Rectal smooth muscle tissue (tissue), 1 donor: Measurements from ENCODE around the gene MYO5C.
"Not testable (repeated sequence)": the region's sequence is repeated elsewhere in the genome, so short reads cannot be mapped to it uniquely, and the experiment has no call there.

Source experiments
- H3K27ac ChIP-seq: one replicate; pipeline ENCODE4 v1.7.0; 2013; ENCODE audit warnings: low read depth, low read length, inconsistent platforms
- H3K27me3 ChIP-seq: one replicate; pipeline ENCODE4 v1.7.0; 2013; ENCODE audit warnings: low read length; ENCODE audit not compliant: control insufficient read depth, insufficient read depth
- H3K36me3 ChIP-seq: one replicate; pipeline ENCODE4 v1.7.0; 2013; ENCODE audit warnings: low read length; ENCODE audit not compliant: control insufficient read depth, insufficient read depth
- H3K4me1 ChIP-seq: one replicate; pipeline ENCODE4 v1.7.0; 2013; ENCODE audit warnings: low read length; ENCODE audit not compliant: control insufficient read depth, insufficient read depth
- H3K4me3 ChIP-seq: one replicate; pipeline ENCODE4 v1.7.0; 2013; ENCODE audit warnings: low read length
- H3K9ac ChIP-seq: one replicate; pipeline ENCODE4 v1.7.0; 2013; ENCODE audit warnings: low read length

The MYO5C gene

DNA sequence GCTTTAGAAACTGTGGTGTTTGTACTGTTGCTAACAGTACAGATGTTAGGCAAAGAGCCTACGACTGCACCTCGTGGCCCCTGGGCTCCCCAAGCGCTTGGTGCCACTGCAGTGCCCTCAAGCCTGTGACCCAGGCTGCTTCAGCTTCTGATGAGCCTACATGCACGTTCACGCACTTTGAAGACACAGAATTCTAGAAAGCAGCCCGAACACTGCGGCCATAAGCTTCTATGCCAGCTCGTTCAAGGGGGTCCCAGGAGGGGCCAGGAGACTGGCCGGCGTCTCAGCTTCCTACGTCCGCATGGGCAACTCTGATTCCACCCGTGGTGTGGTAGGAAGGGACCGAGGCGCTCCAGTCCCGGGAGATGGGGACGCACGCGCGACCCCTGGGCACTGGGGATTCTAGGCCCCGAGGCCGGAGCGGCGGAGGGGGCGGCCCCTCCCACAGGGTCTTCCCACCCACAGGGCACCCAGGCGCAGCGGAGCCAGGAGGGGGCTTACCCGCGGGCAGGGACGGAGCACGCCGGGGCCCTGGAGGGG, 653 bp downstream of the MYO5C start:
- no peak overlapping the region for H3K9ac ChIP-seq
- no peak overlapping the region for H3K27ac ChIP-seq
- no peaks in the 10 kb centered on the region for H3K36me3 ChIP-seq
- H3K27me3 ChIP-seq, result peaks cover 2% of the 10 kb centered on the region
- peak overlapping the region; percentile 40 for H3K4me3 ChIP-seq
- H3K4me1 ChIP-seq, result no peaks in the 10 kb centered on the region

DNA sequence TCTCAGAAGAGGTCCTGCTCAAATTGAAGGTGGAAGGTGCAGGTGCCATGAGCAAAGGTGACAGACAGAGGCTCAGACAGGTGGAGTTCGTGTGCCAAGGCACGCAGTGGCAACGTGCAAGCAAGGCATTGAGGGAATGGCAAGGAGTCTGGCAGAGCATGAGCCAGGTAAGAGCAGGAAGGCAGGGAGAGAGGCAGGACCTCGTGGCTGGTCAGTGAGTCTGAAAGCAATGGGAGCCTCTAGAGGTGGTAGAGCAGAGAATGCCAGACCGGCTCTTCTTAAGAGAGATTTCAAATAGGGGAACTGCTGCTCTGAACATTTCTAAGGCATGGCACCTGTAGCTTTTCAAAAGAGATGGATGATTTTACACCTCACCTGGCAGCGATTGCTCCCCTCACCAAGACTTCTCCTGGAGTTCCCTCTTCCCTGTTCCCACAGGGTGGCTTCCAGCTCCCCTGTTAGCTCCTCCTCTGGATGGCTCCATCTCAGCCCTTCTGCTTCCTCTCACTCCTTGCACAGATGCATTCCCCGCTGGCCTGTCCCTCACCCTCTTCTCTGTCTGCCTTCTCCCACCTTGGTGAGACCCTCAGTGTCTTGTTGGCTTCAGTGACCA, 2.7 kb downstream of the MYO5C start:
- Histone ChIP-seq H3K27me3 (peaks cover 2% of the 10 kb centered on the region), H3K4me1 (no peaks in the 10 kb centered on the region), H3K9ac (no peak overlapping the region), H3K36me3 (no peaks in the 10 kb centered on the region), H3K27ac (no peak overlapping the region), H3K4me3 (no peak overlapping the region)

DNA sequence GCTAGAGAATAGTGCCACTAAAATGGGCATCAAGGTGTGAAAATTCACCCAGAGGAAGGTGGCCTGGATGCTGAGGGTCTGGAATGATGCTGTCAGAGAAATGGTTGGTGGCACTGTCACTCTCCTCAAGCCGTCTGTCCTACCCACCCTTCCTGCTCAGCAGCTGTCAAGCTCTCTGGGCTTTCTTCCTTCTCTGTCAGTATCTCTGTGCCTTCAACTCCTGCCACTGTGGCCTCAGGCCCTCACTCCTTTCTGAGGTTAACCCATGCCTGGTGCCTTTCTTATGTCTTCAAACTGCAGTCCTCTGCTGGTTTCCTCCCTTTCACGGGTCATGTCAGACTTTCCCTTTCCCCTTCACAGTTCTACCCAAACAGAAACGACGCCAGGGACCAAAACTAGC, 4.4 kb downstream of the MYO5C start:
- no peak overlapping the region for H3K9ac ChIP-seq
- peaks cover 2% of the 10 kb centered on the region for H3K27me3 ChIP-seq
- no peaks in the 10 kb centered on the region for H3K36me3 ChIP-seq
- H3K4me1 ChIP-seq, result no peaks in the 10 kb centered on the region
- no peak overlapping the region for H3K4me3 ChIP-seq
- no peak overlapping the region for H3K27ac ChIP-seq

DNA sequence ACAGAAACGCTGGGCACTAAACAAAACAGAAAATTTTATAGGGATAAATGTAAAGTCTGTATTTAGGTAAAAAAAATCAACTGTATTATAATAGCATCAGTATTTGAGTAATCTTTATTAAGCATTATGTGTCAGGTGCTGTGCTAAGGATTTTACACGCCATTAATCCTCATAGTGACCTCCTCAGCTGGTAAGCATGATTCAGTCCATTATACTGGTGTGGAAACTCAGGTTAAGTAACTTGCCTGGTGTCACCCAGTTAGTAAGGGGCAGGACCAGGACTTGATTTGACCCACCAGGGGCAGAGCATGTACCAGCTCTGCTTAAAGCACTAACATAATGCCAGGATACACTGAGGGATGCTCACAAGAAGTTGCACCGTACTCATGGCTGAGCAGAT, 4.8 kb downstream of the MYO5C start:
- Histone ChIP-seq H3K4me3 (no peak overlapping the region), H3K27ac (no peak overlapping the region), H3K36me3 (no peaks in the 10 kb centered on the region), H3K4me1 (no peaks in the 10 kb centered on the region), H3K9ac (no peak overlapping the region), H3K27me3 (peaks cover 2% of the 10 kb centered on the region)

DNA sequence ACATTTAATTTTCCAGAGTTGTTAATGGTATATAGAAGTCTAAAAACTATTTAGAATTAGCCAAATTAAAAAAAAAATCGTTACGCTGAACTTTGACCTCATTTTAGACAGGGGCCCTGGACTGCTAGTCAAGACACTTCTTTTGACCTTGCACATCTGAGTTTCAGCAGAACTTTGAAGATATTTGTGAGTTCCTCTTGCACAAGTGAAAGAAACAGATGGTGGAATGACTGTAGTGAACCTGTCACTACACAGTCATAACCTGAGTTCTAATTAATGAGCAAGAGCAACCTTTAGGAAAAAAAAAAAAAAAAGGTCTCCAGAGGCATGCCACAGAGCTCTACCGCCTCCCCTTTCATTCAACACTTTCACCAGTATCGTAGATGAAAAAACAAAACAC, 5.3 kb downstream of the MYO5C start:
- Histone ChIP-seq H3K36me3 (no peaks in the 10 kb centered on the region), H3K9ac (no peak overlapping the region), H3K27ac (no peak overlapping the region), H3K4me3 (no peak overlapping the region), H3K27me3 (peaks cover 2% of the 10 kb centered on the region), H3K4me1 (no peaks in the 10 kb centered on the region)

DNA sequence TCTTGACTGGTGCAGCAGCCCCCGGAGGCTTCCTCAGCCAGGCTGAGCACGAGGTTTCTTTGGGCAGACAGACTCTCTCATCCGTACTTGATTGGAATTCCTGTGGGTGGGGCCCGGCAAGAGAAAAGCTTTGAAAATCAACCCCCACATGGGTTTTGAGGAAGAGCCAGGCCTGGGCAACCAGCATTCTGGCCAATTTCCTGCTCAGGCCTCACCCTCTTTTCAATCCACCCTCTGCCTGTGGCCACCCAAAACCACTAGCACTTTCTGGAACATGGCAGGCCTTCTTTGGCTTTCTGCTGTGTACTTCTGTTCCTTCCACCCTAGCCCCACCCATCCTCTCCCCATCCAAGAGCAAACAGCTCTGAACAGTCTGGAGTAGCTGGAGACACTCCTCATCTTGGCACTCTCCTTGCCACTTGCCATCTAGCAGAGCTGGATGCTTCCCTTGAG, 5.9 kb downstream of the MYO5C start:
- Histone ChIP-seq H3K4me1 (no peaks in the 10 kb centered on the region), H3K27ac (no peak overlapping the region)

DNA sequence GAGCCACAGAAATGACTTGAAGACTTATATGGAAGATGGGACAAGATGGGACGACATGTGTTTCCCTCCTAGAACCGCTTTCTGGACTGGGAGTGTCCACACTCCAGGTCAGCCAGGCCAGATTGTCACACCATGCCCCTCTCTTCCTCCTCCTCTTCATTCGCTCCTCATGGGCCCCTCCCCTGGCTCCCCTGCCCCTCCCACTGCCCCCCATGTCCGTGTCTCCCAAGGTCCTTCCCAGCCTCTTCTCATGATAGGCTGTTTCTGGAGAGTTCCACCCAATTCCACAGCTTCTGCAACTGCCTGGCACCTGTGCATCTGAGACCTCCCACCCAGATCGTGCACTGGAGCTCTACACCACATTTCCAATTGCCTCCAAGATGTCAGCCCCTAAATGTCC, 6.6 kb downstream of the MYO5C start:
- no peak overlapping the region for H3K27ac ChIP-seq

More for the DNA sequence above, 5.9 kb downstream of the MYO5C start:
- no peak overlapping the region for H3K4me3 ChIP-seq
- no peak overlapping the region for H3K9ac ChIP-seq
- H3K27me3 ChIP-seq, result peaks cover 2% of the 10 kb centered on the region
- H3K36me3 ChIP-seq, result no peaks in the 10 kb centered on the region

DNA sequence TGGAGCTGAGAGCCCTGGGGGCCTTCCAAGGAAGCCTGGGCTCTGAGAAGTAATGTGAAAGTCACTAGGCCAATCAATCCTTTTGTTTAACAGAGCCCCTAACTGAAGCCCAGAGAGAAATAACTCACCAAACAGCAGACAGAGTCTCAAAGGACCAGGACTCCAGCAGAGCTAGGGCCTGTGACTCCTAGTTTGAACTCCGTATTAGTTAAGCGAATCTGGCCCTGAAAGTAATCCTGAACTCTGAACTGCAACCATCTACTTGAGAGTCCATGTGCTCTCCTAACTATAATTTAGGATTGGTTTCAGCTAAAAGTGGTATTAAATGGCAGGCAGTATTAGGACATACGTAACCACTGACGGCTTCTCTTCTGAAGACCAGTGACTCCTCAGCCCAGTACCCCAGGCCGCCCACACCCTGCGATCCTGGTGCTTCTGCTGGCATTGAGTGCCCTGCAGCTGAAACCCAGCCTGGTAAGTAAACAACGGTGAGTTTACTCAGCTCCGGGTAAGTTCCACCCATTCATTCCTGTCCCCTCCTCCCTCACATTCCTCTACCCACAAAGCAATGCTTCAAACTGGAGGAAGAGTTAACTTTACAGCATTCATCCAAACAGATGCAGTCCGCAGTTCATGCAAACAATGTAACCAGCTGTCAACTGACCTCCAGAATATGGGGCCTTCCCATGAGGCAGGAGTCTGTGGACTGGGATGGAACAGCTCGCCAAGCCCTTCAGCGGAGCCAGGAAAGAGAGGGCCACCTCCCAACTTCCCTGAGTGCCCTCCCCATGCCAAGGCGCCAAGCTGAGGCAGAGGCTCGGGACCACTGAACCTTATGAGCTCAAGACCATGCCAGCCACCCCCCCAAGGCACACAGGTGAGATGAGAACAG, 7.3 kb downstream of the MYO5C start:
- H3K27me3 ChIP-seq, result peaks cover 2% of the 10 kb centered on the region
- H3K27ac ChIP-seq, result no peak overlapping the region
- no peak overlapping the region for H3K4me3 ChIP-seq
- H3K36me3 ChIP-seq, result no peaks in the 10 kb centered on the region
- no peak overlapping the region for H3K9ac ChIP-seq
- no peaks in the 10 kb centered on the region for H3K4me1 ChIP-seq

More for the DNA sequence above, 6.6 kb downstream of the MYO5C start:
- no peak overlapping the region for H3K9ac ChIP-seq
- no peaks in the 10 kb centered on the region for H3K4me1 ChIP-seq
- H3K4me3 ChIP-seq, result no peak overlapping the region
- H3K27me3 ChIP-seq, result peaks cover 2% of the 10 kb centered on the region
- H3K36me3 ChIP-seq, result no peaks in the 10 kb centered on the region

DNA sequence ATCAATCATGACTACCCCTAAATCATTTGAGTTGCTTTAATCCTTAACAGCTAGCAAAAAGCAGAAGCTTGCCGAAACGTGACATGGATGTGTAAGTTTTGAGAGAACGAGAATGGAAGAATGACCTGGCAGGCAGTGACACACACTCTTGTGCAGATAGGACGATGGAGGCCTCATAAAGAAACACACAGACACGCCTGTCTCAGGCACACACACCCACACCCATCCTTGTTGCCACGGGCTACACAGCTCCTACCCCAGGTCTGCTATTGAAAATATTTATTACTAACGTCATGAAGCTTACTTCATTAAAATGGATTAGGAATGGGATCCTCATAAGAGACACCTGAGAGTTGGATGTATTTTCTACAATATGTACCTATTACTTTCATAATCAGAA, 8.5 kb downstream of the MYO5C start:
- no peak overlapping the region for H3K4me3 ChIP-seq
- no peak overlapping the region for H3K9ac ChIP-seq
- no peaks in the 10 kb centered on the region for H3K4me1 ChIP-seq
- H3K27me3 ChIP-seq, result no peaks in the 10 kb centered on the region
- H3K36me3 ChIP-seq, result no peaks in the 10 kb centered on the region
- H3K27ac ChIP-seq, result no peak overlapping the region

DNA sequence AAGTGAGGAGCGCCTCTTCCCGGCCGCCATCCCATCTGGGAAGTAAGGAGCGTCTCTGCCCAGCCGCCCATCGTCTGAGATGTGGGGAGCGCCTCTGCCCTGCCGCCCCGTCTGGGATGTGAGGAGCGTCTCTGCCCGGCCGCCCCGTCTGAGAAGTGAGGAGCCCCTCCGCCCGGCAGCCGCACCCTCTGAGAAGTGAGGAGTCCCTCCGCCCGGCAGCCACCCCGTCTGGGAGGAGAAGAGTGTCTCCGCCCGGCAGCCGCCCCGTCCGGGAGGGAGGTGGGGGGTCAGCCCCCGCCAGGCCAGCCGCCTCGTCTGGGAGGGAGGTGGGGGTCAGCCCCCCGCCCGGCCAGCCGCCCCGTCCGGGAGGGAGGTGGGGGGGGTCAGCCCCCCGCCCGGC, 9.7 kb downstream of the MYO5C start:
- H3K27me3 ChIP-seq, H3K4me1 ChIP-seq, H3K9ac ChIP-seq, H3K4me3 ChIP-seq, H3K36me3 ChIP-seq, H3K27ac ChIP-seq: not testable (repeated sequence)

DNA sequence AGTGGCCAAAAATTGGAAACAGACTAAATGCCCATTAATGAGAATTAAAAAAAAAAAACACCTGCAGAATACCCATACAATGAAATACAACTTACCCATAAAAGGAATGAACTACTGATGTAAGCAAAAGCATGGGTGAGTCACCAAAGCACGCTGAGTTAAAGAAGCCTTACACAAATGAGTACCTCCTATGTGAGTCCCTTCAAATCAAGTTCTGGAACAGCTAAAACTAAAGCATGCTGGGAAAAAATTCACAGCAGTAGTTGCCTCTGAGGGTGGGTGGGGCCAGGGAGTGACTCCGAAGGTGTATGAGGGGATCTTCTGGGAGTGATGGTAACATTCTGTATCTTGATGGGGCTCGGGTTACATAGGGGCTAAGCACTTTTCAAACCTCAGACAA, 11.4 kb downstream of the MYO5C start:
- H3K36me3 ChIP-seq, result no peaks in the 10 kb centered on the region

DNA sequence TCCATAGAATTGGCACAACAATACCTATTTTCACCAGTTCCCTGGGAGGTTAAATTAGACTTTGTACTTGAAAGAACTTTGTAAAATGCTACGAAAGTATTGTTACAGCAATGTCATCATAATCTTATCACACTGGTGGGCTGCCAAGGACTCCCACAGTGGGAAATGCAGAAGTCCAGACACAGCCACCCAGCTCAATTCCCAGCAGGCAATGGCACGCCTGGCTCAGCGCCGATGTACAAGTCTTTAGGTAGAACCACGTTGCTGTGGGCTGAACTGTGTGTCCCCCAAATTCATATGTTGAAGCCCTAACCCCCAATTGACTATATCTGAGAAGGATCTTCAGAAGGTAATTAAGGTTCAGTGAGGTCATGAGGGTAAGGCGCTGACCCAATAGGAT, 12.3 kb downstream of the MYO5C start:
- Histone ChIP-seq H3K4me3 (no peak overlapping the region), H3K36me3 (no peaks in the 10 kb centered on the region), H3K4me1 (no peaks in the 10 kb centered on the region), H3K9ac (no peak overlapping the region), H3K27ac (no peak overlapping the region), H3K27me3 (no peaks in the 10 kb centered on the region)

More for the DNA sequence above, 11.4 kb downstream of the MYO5C start:
- Histone ChIP-seq H3K27ac (no peak overlapping the region), H3K4me3 (no peak overlapping the region), H3K27me3 (no peaks in the 10 kb centered on the region), H3K4me1 (no peaks in the 10 kb centered on the region), H3K9ac (no peak overlapping the region)
